GM18511 (cell line): ENCODE measurements around the gene SCGB3A1.

ENCODE experiments used
- ATAC-seq: cut with Tn5 transposase; IDR thresholded peaks from one replicate; pipeline ENCODE4 v1.9.1; 2021; ENCODE audit warnings: mild to moderate bottlenecking, moderate library complexity; ENCODE audit not compliant: unreplicated experiment

SCGB3A1 gene

GRCh38 chr5:180591311-180591887, at the start of gene SCGB3A1:
Gene SCGB3A1, minus strand, starts transcription at chr5:180591499. Its CDS starts 37 bp downstream, at chr5:180591462.
- no peak for ATAC-seq

DNA sequence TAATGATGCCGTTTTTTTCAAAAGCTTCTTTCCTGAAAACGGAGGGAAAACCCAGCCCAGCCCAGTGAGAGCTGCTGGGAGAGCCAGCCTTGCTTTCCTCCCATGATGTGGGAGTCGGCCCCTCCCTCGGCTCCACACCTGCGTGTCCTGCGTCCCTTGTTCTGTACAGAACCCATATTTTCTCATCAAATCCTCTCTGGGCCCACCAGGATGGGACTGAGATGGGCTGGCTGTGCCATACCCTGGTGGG, 49.2 kb upstream of the SCGB3A1 start:
- no peak for ATAC-seq

GRCh38 chr5:180639741-180640610, 48.7 kb upstream of the SCGB3A1 start:
- ATAC-seq = no peak

GRCh38 chr5:180639287-180639686, 48.0 kb upstream of the SCGB3A1 start:
- no peak for ATAC-seq

DNA sequence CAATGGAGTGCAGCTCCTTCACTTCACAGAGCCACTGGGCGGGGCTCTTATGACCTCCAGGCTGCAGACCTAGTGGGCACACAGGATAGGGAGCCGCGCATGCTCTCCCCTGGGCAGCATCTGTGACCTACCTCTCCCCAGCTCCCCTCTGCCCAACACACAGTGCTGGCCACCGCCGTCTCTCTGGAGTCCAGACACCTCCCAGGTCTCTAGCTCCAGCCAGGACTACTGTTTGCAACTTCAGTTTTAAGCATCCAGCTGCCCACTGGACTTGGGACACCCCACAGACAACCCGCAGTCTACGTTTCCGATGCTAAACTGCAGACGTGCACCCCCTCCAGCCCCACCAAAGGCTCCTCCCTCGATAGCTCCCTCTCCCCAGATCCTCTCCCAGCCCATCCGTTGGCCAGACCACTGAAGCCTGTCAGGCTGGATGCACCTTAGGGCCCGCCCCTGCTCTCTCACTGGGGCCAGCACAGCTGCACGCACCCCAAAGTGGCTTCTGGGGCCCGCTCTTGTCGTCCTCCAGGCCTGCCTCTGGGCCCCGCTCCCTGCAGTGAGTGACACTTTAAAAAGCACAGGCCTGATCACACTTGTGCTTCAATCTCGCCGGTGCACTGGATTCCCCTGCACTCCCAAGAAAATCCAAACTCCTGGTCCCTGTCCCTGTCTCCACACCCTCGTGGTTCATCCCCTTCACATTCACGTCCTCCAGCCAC, 46.8 kb upstream of the SCGB3A1 start:
- no peak for ATAC-seq

DNA sequence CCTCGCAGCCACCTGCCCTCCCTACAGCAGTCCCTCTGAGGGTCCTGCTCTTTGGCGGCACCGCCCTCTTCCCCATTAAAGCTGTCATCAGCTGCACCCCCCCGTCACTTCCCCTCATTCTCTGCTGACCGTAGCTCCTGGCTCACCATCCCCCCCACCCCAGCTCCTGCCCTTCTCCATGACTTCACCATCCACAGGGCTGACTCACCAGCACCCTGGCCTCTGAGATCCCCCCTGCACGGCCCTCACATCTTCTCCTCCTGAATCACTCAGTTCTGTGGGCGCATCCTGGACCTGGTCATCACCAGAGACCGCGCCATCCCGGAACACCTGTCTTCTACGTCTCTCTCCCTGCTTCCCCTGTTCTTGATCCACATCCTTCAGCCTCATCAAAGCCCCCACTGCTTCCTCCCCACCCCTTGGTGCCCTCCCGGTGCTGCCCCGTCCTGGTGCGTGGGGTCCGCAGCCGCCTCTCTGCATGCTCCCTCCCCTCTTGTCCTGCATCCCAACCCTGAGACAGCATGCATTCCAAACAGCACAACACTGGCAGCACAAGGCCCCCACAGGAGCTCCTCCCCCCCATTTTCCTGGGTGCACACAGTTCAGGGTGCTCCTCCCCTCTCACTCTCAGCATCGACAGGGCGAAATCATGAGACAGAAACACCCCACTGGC, 45.2 kb upstream of the SCGB3A1 start:
- no peak for ATAC-seq

DNA sequence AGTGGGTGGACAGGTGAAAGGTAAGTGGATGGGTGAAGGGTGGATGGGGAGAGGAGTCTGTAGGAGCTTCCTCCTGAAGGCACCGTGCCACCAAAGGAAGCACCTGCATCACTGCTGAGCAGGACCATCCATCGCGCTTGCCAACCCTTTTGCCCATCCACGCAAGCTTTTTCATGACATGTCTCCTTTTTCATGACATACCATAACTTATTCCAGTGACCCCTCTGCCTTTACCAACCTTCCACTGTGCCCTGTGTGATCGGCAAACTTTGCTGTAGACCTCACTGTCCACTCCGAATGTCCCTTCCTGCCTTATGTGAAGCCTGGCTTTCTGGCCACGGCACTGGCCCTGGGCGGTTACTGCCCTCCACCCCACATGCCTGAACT, 44.7 kb upstream of the SCGB3A1 start:
- ATAC-seq = no peak

DNA sequence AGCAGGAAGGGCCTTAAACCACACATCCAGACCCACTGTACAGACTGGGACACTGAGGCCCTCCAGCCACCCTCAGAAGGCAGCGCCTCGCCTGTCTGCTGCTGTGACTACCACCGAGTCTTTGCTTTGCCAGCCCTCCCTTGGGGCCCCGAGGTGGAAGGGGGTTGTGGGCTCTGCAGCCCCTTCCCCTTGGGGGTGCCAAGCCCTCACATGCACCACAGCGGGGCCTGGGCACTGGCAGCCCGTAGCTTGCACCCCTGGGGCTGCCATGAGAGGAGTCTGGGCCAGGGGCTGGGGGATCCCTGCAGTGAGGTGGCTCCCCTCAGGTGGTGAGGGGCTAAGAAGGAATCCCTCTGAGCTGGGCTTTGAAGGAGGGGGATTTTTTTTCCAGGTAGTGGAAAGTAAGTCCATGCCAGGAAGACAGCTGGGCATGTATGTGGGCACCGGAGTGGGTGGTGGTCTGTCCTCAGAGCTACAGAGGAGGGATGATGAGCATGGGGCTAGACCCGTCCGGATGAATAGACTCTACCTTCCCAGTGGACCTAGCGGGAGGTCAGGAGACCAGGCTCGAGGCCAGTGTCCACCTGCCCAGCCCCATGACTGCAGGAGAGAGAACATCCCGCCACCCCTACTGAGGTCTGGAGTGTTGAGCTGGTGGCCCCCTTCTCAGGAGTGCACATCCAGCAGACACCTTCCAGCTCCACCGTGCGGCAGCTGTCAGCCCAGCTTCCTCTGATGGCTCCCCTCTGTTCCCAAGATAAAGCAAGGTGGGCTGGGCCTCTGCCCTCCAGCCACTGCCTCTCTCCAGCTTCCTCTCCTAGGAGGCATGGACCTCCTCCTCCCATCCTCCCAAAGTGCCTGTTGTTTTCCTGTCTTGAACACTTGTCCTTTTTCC, 42.2 kb upstream of the SCGB3A1 start:
- ATAC-seq = no peak

DNA sequence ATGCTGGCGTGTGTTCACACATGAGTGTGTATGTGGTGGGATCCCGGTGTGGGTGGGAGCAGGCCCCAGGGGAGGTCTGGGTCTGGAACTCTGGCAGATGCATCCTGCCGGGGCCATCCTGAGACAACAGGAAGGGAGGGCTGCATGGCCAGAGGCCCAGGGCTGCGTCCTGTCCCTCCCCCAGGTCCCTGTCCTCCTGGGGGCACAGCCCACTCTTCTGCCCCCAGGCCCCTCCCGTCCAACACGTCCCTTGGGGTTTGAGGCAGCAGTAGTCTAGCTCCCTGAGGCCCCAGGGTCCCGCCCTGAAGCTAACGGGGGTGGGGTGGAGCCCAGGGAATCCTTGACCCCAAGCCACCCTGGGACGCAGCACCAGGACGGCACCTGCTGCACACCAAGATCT, 41.5 kb upstream of the SCGB3A1 start:
- no peak for ATAC-seq

GRCh38 chr5:180631549-180632383, 40.5 kb upstream of the SCGB3A1 start:
- ATAC-seq = no peak

- no peak for ATAC-seq
These were observed 39.1 kb upstream of the SCGB3A1 start for GRCh38 chr5:180630426-180630825.

DNA sequence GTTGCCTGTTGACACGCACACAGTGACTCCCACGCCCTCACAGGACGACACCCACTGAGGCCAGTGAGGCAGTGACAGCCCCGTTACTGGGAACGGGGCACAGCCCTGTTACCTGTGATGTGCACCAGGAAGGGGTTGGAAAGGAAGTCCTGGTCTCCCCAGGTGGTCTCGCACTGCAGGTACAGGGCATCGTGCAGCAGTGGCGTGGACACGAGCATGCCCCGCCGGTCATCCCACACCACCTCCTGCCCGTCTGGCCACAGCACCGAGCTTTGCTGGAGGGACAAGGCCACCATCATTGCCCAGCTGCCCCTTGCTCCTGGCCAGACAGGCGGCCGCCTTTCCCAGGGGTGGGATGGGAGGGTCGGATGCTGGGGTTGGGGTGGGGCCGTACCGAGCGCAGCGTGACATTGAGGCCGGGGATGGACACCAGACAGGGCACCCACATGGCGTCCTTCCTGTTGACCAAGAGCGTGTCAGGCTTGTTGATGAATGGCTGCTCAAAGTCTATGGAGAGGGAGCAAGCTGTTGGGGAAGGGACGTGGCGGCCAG, 38.6 kb upstream of the SCGB3A1 start:
- no peak for ATAC-seq

DNA sequence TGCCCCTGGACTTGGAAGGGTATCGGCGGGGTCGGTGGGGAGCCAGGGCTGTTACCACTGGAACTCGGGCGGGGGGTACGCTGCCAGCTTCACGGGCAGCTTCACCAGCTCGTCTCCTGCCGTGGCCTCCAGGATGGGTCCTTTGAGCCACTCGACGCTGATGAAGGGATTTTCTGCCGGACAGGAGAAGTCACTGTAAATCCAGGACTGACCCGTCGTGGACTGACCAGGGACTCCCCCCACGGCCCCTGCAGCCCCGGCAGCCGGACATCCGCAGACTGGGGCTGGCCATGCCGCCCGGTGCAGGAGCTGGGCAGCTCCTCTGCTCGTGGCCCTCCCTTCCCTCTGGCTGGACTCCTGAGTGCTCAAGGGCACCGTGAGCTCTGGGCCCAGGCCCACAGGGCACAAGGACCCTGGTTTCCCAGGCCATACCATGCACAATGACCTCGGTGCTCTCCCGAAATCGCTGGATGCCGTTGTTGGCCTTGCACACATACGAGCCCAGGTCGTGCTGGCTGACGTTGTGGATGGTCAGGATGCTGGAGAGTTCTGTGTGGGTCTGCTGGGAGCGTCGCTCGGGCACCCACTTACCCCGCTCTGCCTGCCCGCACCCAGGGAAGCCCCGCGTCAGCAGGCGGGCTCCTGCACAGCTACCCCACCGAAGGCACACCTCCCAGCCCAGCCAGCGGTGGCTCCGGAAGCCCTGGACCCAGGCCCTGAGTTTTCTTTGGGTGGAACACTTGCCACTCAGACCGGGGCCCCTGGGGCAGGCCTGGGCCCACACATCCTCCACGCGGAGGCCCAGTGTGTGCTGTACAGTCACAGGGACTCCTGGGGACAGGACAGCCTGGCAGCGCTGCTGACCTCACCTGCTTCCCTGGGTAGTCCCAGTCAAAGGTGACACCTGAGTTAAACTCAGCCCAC, 37.8 kb upstream of the SCGB3A1 start:
- no peak for ATAC-seq

- ATAC-seq = no peak
These were observed 36.9 kb upstream of the SCGB3A1 start for GRCh38 chr5:180628211-180628610.

- ATAC-seq = no peak
These were observed 36.3 kb upstream of the SCGB3A1 start for GRCh38 chr5:180627386-180628120.

DNA sequence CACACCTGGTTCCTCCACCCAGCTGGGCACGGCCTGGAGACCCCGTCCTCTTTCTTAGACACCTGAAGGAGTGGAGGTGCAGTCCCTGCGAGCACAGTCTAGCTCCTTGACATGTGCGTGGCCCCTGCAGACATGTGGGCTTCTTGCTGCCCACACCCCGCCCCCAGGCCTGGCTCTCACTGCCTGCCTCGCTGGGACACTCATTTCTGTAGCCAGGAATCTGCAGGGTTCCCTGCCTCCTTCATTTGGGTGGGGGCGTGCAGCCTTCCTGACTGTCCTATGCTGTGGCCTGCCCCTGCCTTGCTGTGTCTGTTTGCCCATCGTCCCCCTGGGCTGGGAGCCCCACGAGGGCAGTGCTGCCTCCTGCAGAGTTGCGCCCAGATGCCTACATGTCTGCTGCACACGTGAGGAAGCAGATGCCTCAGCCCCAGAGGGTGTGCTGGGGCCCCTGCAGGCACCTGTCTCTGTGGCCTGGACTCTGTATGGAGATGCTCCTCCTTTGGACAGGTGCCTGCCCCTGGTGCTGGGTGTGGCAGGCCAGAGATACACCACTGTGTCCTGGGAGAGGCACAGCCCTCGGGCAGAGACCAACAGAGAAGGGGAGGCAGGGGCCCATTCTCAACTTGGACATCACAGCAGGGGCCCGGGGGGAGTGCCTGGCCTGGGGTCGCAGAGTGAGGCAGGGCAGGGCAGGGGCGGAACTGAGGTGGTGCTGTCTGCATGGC, 35.5 kb upstream of the SCGB3A1 start:
- ATAC-seq = no peak
